Esophagus squamous epithelium (tissue), 4 donors: ENCODE measurements around the gene PRPH2.

ENCODE experiments used
- CTCF ChIP-seq, 6 experiments: fragments of 450-650 bp in 4 of 6; fragments of 200-600 bp in 2 of 6; sonication (generic) in 2 of 6; IDR thresholded peaks; one replicate each; pipeline ENCODE4 v1.5.1; 2016 to 2019; ENCODE audit warnings: antibody characterized with exemption in 6 of 6, mild to moderate bottlenecking in 4 of 6, moderate library complexity in 4 of 6
- POLR2A ChIP-seq, 4 donors: fragments of 450-650 bp; IDR thresholded peaks; one replicate each; pipeline ENCODE4 v1.6.1; 2017; ENCODE audit warnings: antibody characterized with exemption in 4 of 4, mild to moderate bottlenecking in 4 of 4, moderate library complexity in 3 of 4

DNA sequence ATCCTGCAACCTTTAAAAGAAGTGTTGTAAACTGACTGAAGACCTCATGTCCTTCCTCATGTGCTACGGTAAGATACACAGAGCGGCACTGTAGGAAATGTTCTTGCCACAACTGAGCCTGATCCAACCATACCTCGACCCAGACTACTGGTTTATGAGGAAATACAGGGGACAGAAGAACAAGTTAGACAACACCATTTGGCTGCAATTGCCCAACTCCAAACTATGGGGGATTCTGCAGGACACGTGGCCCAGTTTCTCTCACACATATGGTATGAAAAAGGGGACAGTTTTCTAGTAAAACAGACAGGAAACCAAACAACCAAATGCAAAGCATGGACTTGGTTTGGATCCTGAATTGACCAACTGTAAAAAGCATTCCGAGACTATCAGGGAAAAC, 10.5 kb downstream of the PRPH2 start:
- TF ChIP-seq CTCF (IDR thresholded peaks at IDR 0.05) (no peak), POLR2A (IDR thresholded peaks at IDR 0.05) (no peak)
